TTC549 (cell line): ENCODE measurements around the gene U2SURP.

Experiments
- FAIRE-seq: peaks from 2 replicates; lab custom pipeline; 2012; peaks lifted over from hg19 to GRCh38; lab: Jason Lieb, UNC

The U2SURP gene

GRCh38 chr3:143101792-143102381, 100.5 kb downstream of the U2SURP start:
- FAIRE-seq: no peak

DNA sequence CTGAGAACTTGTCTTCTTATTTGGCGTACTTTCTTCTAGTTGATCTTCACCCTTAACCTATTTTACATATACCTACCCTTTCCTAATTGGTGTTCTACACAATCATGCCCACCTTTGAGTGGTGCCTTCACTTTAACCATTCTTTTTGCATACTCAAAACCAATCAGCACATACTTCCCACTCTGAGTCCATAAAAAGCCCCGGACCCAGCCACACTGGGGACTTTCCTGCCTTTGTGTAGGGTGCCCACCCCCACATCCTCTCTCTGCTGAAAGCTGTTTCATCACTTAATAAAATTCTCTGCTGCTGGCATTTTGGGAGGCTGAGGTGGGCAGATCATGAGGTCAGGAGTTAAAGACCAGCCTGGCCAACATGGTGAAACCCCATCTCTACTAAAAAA, 102.3 kb downstream of the U2SURP start:
- FAIRE-seq: no peak

DNA sequence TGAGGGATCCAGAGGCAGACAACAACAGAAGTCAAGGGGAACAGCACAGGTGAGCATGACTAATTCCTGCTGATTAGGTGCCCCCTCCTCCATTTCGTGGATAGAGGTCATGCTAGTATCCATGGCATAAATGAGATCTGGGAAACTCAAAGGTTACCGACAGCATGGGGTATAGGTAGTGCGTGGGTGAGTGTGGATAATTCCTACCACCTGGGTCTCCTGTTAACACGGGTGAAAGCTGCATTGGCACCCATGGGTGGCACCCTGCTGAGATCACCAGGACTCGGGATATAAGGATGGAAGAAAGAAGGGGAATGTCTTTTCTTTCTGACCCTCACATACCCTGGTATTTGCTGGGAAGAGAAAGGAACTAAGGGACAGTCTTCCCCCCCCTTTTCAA, 103.8 kb downstream of the U2SURP start:
- FAIRE-seq: no peak

DNA sequence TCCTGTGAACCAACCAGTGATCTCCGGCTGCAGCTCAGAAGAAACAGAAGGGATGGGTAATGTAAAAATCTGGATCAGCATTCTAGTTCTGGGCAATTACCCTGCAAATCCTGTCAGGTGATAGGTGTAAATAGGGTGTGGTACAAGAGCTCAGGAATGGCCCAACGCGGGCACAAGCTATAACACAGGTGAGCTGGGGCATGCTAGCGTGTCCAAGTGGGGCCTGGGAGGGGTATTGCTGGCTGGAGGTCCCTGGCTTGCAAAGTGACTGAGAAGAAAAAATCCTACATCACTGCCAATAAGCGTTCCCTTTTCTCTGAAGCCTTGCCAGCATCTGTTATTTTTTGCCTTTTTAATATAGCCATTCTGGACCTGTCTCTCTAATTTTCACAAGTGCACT, 108.5 kb downstream of the U2SURP start:
- FAIRE-seq: no peak
